GM10847 (cell line): Measurements from ENCODE around the gene UMAD1.

Source experiments
- POLR2A ChIP-seq: IDR thresholded peaks from 2 replicates; pipeline ENCODE4 v1.6.1; 2011; ENCODE audit not compliant: insufficient read length; ENCODE audit errors: extremely low read depth

UMAD1 gene

DNA sequence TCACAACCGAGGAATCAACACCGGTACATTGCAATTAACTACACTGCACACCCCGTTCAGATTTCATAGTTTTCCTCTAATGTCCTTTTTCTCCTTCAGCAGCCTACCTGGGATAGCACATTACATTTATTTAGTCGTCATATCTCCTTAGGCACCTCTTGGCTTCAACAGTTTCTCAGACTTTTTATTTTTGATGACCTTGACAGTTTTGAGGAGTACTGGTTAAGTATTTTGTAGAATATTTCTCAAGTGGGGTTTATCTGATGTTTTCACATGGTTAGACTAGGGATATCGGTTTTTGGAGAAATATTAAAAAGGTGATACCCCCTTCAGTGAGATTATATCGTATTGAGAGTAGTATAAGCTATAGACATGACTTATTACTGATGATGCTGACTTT is 241.0 kb downstream of the UMAD1 start:
- TF ChIP-seq POLR2A, result no peak

DNA sequence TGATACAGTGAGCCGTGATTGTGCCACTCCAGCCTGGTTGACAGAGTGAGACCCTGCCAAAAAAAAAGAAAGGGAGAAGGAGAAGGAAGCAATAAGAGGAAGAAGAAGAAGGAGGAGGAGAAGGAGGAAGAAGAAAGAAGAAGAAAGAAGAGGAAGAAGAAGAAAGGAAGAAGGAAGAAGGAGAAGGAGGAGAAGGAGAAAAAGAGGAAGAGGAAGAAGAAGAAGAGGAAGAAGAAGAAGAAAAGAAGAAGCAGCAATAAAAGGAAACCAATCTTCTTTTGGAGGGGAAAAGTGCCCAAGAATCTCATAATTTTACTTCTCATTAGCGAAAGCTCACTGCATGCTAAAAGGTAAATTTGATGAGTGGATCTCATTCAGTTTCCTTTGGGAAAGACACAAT is 242.3 kb downstream of the UMAD1 start:
- TF ChIP-seq POLR2A, result no peak

DNA sequence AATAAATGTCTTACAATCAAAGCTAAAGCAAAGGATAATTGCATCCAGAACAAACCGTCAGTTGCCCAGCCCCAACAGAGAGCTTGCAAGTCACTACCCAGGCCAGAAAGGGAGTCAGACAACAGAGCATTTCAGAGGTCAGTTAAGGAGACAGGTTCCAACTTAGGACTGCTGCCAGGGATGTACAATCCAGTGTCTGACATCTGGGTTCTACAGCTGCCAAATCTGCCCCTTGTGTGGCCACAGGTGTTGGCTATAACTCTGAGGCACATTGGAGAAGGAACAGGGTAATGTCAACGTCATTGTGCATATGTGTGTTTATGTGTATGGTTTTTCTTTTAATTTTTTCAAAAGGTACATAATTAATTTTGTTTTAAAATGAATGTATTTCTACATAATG is 242.8 kb downstream of the UMAD1 start:
- TF ChIP-seq POLR2A, result no peak

DNA sequence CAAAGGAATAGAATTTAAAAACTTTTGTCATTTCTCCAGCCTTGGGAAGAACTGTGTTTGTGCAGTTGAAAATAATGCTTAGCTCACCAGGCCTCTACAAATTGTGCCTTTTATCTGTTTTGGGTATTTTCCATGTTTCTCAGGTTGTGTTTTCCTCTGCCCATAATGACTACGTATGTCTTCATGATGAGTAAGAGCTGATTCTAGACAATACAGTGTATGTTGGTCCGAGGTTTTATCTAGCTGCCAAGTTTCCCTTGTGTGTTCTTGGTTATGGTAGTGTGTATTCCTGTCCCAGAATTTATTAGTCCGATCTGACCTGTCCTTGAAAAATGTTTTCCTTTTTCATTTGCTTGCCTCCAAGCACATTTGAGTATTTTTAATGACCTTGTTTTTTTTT is 244.3 kb downstream of the UMAD1 start:
- no peak for TF ChIP-seq POLR2A

DNA sequence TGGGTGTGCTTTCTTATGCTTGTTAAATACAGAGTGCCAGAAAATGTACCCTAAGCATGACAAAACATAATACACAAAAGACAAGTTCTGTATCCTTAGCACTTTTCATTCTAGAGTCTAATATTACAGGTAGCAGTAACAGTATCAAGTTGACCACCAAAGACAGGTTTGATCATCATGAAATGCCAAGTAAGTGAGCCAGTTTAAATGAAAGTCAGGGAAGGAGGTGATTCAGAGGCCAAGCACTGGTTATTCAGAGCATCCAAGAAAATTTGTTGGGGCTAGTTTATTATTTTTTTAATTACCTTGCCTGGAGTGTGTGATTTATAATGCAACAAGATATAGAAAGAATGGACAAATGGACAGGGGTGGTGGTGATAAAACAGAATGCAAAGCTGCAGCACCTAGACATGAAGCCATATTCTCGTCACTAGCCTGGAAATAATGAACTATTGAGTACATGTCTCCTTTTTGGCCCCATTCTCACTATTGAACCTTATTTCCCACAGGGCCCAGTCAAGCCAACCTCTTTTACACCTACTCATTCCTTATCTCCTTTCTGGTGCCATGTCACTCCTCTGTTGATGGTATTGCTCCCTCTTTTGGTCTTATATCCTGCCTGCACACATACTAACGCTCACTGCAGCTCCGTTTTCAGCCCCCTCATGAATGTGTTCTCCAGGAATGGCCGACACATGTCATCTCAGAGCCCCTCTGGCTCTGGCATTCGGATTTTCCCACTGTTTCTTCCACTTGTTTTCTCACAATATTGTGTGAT is 249.4 kb downstream of the UMAD1 start:
- no peak for TF ChIP-seq POLR2A

DNA sequence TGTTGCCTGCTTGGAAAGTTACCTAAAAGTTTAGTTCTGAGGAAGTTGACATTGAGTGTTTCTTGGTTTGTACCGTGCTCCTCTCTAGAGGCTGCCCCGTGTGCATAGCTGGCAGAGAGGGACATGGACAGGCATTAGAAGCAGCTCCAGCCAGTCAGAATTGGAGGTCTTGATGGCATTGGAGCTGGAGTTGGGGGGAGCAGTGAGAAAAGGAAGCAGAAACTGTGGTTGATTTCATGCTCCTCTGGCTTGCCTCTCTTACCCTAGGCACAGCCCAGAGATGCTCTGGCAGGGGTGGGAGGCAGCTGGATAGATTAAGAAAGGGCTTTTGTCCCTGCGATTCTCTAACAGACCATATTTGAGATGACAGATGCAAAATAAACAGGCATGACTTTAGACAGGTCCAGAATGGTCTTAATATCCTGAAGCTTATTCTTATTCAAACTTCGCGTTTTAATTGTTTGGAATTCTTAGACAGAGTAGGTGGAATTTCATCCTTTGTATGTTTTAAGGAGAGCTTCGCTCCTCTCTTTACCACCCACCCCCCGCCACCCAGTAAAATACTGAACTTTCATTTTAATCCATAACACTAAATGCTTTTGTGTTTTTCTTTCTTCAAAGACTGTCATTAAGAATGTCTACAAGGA is 254.6 kb downstream of the UMAD1 start:
- no peak for TF ChIP-seq POLR2A

DNA sequence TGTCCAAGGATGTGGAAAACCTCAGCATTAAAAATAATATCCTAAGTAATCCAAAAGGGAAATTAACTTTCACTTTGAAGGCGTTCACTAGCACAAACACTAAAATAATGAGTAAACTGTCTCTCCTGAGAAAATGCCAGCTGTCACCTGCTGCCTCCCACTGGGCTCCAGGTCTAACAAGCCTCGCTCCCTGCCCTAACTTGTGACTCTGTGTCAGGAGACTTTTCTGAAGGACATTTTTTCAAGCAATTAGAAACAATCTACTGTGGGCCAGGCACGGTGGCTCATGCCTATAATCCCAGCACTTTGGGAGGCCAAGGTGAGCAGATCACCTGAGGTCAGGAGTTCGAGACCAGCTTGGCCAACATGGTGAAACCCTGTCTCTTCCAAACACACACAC is 255.2 kb downstream of the UMAD1 start:
- no peak for TF ChIP-seq POLR2A

DNA sequence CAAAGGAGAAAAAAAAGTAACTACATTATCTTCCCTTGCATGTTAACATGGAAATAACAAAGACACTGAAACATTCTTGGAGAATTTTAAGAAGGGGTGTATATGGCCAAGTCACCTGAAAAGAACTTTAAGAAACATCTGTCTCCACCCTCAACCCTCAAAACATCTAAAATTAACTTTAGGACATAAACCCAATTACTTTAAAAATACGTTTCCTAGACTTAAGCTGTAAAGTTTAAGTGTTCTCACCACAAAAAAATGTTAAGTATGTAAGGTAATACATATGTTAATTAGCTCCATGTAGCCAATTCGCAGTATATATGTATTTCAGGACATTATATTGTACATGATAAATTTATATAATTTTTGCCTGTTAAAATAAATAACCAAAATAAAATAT is 257.0 kb downstream of the UMAD1 start:
- TF ChIP-seq POLR2A, result no peak

DNA sequence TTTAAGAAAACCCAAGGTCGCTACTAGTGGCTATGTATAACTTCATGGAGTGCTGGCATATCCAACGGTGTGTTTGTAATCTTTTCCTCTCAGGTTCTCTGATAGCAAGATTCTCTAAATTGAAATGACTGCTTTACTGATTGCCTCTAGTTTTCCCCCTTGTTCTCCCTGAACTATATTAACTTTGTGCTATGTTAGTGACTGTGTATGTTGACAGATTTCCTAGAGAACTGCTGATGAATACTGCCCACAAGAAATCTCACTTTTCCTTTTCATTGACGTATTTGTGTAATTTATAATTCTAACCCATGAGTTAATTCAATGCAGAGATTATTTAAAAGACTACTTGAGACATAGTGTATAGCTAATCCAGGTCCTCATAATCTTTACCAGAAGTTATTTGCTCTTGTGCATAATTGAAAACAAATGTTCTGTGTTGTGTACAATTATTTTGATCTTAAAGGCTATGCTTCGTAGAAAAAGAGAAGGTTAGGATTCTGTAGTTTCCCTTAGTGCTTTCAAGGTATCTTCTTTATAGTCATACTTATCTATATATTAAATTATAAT is 257.5 kb downstream of the UMAD1 start:
- no peak for TF ChIP-seq POLR2A

DNA sequence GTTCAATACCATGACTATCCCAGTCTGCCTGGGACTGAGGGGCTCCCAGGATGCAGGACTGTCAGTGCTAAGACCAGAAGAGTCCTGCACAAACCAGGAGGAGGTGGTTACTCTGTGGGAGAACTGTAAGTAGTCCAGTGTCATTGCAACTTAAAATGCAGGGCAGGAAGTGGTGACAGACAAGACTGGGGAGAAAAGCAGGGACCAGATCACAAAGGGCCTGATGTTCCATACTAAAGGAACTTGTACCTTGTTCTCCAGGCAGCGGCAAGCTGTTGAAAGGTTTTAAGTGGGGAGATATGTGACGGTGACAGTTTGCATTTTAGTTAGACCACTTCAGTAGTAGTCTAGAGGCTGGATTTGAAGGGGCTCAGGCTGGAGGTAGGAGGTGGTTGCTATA is 262.3 kb downstream of the UMAD1 start:
- TF ChIP-seq POLR2A, result no peak

DNA sequence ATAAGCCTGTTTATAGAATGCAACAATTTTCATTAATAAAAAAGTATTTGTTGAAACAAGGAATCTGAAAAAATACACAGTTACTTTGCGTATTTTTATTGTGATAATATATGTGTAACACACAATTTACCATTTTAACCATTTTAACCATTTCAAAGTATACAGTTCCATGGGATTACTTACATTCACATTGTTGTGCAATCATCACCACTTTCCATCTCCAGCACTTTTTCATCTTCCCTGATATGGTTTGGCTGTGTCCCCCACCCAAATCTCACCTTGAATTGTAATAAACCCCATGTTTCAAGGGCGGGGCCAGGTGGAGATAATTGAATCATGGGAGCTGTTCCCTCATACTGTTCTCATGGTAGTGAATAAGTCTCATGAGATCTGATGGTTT is 266.8 kb downstream of the UMAD1 start:
- no peak for TF ChIP-seq POLR2A

DNA sequence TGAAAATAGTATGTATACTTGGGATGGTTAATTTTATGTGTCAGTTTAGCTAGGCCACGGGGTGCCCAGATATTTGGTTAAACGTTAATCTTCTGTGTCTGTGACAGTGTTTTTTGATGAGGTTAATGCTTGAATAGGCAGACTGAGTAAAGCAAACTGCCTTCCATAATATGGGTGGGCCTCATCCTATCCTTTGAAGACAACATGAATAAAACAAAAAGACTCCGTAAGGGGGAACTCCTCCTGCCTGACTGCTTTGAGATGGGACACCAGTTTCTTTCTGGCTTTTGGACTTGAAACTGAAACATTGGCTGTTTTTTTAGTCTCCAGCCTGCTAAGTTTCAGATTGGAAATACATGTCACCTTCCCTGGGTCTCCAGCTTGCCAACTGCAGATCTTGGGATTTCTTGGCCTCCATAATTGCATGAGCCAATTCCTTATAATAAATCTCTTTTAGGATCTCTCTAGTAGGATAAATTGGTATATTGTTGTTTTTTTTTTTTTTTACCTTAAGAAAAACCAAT is 268.1 kb downstream of the UMAD1 start:
- no peak for TF ChIP-seq POLR2A

DNA sequence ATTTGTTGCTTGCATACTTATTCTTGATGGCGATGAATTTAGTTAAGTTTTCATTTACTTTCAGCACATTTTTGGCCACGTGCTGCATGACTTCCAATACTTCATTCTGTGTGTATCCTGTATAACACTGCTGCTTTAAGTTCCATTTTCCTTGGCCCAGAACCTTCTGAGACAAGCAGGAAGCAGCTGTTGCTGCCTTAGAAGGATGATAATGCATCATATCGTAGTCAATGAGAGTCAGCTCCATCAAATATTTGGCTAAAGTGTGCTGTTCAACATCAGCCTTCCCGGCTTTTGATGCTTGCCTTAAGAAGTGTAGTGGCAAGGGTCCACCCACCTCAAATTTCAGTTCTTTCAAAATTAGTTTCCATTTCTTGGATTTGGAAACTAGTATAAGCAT is 268.8 kb downstream of the UMAD1 start:
- TF ChIP-seq POLR2A, result no peak

DNA sequence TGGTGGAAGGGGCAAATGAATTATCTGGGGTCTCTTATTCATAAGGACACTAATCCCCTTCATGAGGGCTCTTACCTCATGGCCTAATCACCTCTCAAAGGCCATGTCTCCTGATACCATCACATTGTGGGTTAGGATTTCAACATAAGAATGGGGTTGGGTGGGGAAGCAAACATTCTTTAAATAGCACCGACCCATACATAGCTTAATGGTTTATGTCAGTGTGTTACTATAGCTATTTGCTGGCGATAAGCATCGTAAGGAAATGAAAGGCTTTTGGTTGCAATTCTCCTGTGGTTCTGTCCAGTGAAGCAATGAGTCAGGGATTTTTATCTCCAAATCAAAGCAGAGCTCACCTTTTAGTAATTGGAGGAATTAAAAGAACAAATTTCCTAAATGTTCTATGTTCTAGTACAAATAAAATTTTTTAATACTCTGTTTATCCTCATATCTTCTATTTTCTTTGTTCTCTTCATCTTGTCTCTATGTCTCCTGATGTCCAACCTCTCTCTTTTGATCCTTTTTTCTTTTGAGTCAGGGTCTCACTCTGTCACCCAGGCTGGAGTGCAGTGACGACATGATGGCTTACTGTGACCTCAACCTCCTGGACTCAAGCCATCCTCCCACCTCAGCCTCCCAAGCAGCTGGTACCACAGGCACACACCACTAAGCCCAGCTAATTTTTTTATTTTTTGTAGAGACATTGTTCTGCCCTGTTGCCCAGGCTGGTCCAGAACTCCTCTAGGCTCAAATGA is 271.0 kb downstream of the UMAD1 start:
- no peak for TF ChIP-seq POLR2A

DNA sequence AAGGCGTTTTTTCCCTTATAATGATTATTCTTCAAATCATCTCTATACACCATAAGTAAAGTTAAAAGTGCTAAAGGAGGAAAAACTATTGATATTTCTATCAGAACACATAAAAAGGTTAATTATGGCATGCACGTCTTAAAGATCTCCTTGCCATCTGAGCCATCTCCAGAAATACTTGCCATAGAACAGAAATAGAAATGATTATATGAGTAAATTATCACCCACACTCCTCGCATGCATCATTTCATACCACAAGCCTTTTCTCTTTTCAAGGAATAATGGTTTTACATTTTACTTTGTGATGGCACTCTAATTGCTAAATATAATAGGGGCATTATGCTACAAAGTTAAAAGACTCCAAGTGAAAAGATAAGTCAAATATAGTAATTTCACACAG is 272.4 kb downstream of the UMAD1 start:
- no peak for TF ChIP-seq POLR2A

DNA sequence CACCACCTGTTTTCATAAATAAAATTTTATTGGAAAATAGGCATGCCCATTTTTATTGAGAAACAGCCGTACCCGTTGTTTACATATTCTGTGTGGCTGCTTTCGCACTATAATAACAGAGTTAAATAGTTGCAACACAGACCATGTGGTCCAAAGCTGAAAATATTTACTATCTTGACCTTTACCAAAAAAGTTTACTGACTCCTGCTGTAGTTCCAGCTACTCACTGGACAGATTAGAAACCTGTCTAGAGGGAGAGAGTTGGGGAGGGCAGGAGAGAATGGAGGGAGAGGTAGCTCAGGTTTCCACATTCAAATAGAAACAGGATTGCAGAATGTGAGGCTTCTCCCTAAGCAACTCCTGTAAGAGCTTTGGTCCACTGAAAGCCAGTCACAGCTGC is 273.0 kb downstream of the UMAD1 start:
- TF ChIP-seq POLR2A, result no peak

DNA sequence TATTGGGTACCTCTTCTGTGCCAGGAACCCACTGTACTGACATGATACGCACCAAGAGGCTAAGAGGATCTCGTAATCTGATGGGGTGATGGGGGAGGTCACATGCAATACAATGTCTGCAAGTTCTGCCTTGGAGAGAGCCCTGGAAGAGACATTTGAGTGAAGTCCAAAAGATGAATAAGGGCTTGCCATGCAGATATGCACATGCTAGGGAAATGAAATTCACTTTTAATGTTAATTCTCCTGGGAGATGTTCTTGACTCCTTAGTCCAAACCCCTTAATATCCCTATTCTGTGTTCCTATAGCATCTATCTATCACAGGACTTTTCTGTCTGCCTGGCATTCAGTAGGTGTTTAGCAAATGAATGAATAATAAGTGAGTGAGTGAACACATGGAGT is 274.0 kb downstream of the UMAD1 start:
- TF ChIP-seq POLR2A, result no peak
